SU-DHL-6 (cell line): ENCODE measurements around the gene PPT2.

Experiments used
- H2AFZ ChIP-seq: fragments of 200-600 bp; sonication (generic); 2 replicates; pipeline ENCODE4 v1.6.1; 2014; ENCODE audit warnings: low read depth, mild to moderate bottlenecking, moderate library complexity, mixed read lengths, antibody characterized with exemption, low read length; ENCODE audit not compliant: severe bottlenecking
- H3F3A ChIP-seq: fragments of 200-600 bp; shearing (Covaris generic); 2 replicates; pipeline ENCODE4 v1.6.0; 2016; ENCODE audit warnings: antibody characterized with exemption, mild to moderate bottlenecking; ENCODE audit not compliant: insufficient read depth
- H3K27ac ChIP-seq: fragments of 200-600 bp; sonication (generic); 2 replicates; pipeline ENCODE4 v1.5.1; 2016; ENCODE audit warnings: low read depth, mild to moderate bottlenecking, low read length, moderate library complexity, mixed read lengths
- H3K27me3 ChIP-seq: fragments of 200-600 bp; sonication (generic), shearing (Covaris generic); 2 replicates; pipeline ENCODE4 v1.6.0; 2014; ENCODE audit warnings: mild to moderate bottlenecking, low read length
- H3K36me3 ChIP-seq: fragments of 200-600 bp; sonication (generic); 2 replicates; pipeline ENCODE4 v1.6.1; 2014; ENCODE audit warnings: mild to moderate bottlenecking, low read length, mixed read lengths
- H3K4me2 ChIP-seq: fragments of 300-600, 200-600 bp; shearing (Covaris generic), sonication (generic); 2 replicates; pipeline ENCODE4 v1.6.0; 2014; ENCODE audit warnings: low read length, low read depth, mild to moderate bottlenecking; ENCODE audit not compliant: poor library complexity, severe bottlenecking
- H3K4me3 ChIP-seq: fragments of 200-600 bp; sonication (generic); 2 replicates; pipeline ENCODE4 v1.5.1; 2014; ENCODE audit warnings: antibody characterized with exemption, low read length, mild to moderate bottlenecking, mixed read lengths; ENCODE audit not compliant: insufficient read depth, poor library complexity, severe bottlenecking
- H3K79me2 ChIP-seq: fragments of 200-600 bp; sonication (generic); 2 replicates; pipeline ENCODE4 v1.6.1; 2014; ENCODE audit warnings: mild to moderate bottlenecking, low read length, moderate library complexity; ENCODE audit not compliant: insufficient read depth
- H3K9ac ChIP-seq: fragments of 200-600 bp; sonication (generic); 2 replicates; pipeline ENCODE4 v1.7.0; 2014; ENCODE audit warnings: mild to moderate bottlenecking, low read length
- H3K9me2 ChIP-seq: fragments of 200-600 bp; sonication (generic); replicated peaks from 2 replicates; pipeline ENCODE4 v1.6.1; 2014; ENCODE audit warnings: low read length; ENCODE audit not compliant: insufficient read depth
- H3K9me3 ChIP-seq: fragments of 200-600 bp; sonication (generic); 2 replicates; pipeline ENCODE4 v1.6.1; 2014; ENCODE audit warnings: low read length, mixed read lengths; ENCODE audit not compliant: insufficient read depth
- H4K20me1 ChIP-seq: fragments of 200-600 bp; sonication (generic); 2 replicates; pipeline ENCODE4 v1.6.1; 2014; ENCODE audit warnings: low read depth, mild to moderate bottlenecking, antibody characterized with exemption, low read length, moderate library complexity, mixed read lengths
- CTCF ChIP-seq: fragments of 200-600 bp; sonication (generic); IDR thresholded peaks from one replicate; pipeline ENCODE4 v1.5.1; 2017; ENCODE audit warnings: antibody characterized with exemption, mild to moderate bottlenecking, low read length, moderate library complexity; ENCODE audit not compliant: insufficient read depth, poor library complexity, severe bottlenecking
- EZH2phosphoT487 ChIP-seq: fragments of 200-600 bp; sonication (generic), shearing (Covaris generic); conservative IDR thresholded peaks from 2 replicates; pipeline ENCODE4 v1.6.1; 2018; ENCODE audit warnings: mild to moderate bottlenecking, antibody characterized with exemption, low read length, moderate library complexity, mixed read lengths

The PPT2 gene

GRCh38 chr6:32146687-32147086, 7.3 kb upstream of the PPT2 start:
- no peaks in the 10 kb centered on the region for H3K9me3 ChIP-seq
- H3F3A ChIP-seq: no peaks in the 10 kb centered on the region
- H3K9me2 ChIP-seq: no peaks in the 10 kb centered on the region
- no peak overlapping the region for H3K4me3 ChIP-seq
- H3K79me2 ChIP-seq: no peaks in the 10 kb centered on the region
- no peak overlapping the region for H3K27ac ChIP-seq
- no peak overlapping the region for H3K9ac ChIP-seq
- no peaks in the 10 kb centered on the region for H4K20me1 ChIP-seq
- H3K27me3 ChIP-seq: no peaks in the 10 kb centered on the region
- no peak overlapping the region for H3K4me2 ChIP-seq
- TF ChIP-seq EZH2phosphoT487 (no peak), CTCF (no peak)
- no peaks in the 10 kb centered on the region for H3K36me3 ChIP-seq
- no peak overlapping the region for H2AFZ ChIP-seq

GRCh38 chr6:32147401-32148132, 6.4 kb upstream of the PPT2 start:
- Histone ChIP-seq H3K9me3 (no peaks in the 10 kb centered on the region), H3K36me3 (no peaks in the 10 kb centered on the region), H3K79me2 (no peaks in the 10 kb centered on the region), H3F3A (no peaks in the 10 kb centered on the region), H3K9me2 (no peaks in the 10 kb centered on the region), H3K4me3 (no peak overlapping the region), H2AFZ (no peak overlapping the region), H3K4me2 (no peak overlapping the region), H3K27ac (no peak overlapping the region), H3K9ac (no peak overlapping the region), H4K20me1 (no peaks in the 10 kb centered on the region), H3K27me3 (no peaks in the 10 kb centered on the region)
- no peak for TF ChIP-seq EZH2phosphoT487
- no peak for TF ChIP-seq CTCF

- no peak overlapping the region for H3K9ac ChIP-seq
- no peak overlapping the region for H2AFZ ChIP-seq
- H3K36me3 ChIP-seq: no peaks in the 10 kb centered on the region
- no peaks in the 10 kb centered on the region for H4K20me1 ChIP-seq
- H3K9me3 ChIP-seq: no peaks in the 10 kb centered on the region
- H3K4me2 ChIP-seq: no peak overlapping the region
- TF ChIP-seq CTCF: no peak
- TF ChIP-seq EZH2phosphoT487: no peak
- no peaks in the 10 kb centered on the region for H3K79me2 ChIP-seq
- H3K27me3 ChIP-seq: no peaks in the 10 kb centered on the region
- no peaks in the 10 kb centered on the region for H3K9me2 ChIP-seq
- no peak overlapping the region for H3K4me3 ChIP-seq
- H3K27ac ChIP-seq: no peak overlapping the region
- peaks cover 5% of the 10 kb centered on the region; the same call in 1 of the 2 replicates for H3F3A ChIP-seq
Measured at GRCh38 chr6:32148289-32149091, 5.5 kb upstream of the PPT2 start.
